Astrocyte of the cerebellum (primary cell): ENCODE data around the gene BRF1.

Source experiments
- DNase-seq: peaks from one replicate; pipeline ENCODE4 v3.0.0-alpha.2; 2011; ENCODE audit warnings: low read depth
- H3K4me3 ChIP-seq: 2 replicates; pipeline ENCODE4 v1.5.1; 2011; ENCODE audit warnings: mild to moderate bottlenecking, low read depth, low read length, moderate library complexity
- CTCF ChIP-seq: IDR thresholded peaks from 2 replicates; pipeline ENCODE4 v1.5.1; 2012; ENCODE audit warnings: low read length, low read depth, moderate library complexity, mild to moderate bottlenecking; ENCODE audit errors: missing control alignments
- in situ Hi-C: cut with HindIII; loops from 2 replicates; pipeline ENCODE4 v1.10.0; 2017; ENCODE audit warnings: low sequenced_read_pairs

The BRF1 gene

DNA sequence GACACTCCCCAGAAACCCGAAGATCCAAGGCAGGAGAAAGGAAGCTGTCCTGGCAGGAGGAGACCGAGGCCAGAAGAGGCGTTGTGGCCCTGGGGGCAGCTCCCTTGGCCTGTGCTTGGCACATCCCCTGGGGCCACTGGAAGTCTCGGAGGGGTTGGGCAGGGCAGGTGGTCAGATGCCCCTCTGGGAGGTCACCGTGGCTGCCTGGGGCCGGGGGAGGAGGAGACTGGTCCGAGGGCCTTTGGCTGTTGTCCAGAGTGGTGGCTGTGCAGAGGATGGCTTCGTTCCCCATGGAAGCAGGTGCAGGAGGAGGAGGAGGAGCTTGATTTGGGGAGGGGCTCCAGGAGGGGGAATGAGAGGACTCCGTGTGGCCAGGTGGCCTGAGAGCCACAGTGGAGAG is 116.3 kb downstream of the BRF1 start:
- DNase-seq, result no peak
- no peak for TF ChIP-seq CTCF
- in situ Hi-C loops, result loop anchor here (25.0 kb wide), 1 partner anchor 103 kb away; no protein-coding TSS in a partner anchor
- no peak overlapping the region for H3K4me3 ChIP-seq

GRCh38 chr14:105182296-105183020 is 118.3 kb downstream of the BRF1 start:
- no peak for DNase-seq
- H3K4me3 ChIP-seq, result no peak overlapping the region
- no peak for TF ChIP-seq CTCF
- in situ Hi-C loops, result loop anchor here (25.0 kb wide), 1 partner anchor 105 kb away; no protein-coding TSS in a partner anchor

DNA sequence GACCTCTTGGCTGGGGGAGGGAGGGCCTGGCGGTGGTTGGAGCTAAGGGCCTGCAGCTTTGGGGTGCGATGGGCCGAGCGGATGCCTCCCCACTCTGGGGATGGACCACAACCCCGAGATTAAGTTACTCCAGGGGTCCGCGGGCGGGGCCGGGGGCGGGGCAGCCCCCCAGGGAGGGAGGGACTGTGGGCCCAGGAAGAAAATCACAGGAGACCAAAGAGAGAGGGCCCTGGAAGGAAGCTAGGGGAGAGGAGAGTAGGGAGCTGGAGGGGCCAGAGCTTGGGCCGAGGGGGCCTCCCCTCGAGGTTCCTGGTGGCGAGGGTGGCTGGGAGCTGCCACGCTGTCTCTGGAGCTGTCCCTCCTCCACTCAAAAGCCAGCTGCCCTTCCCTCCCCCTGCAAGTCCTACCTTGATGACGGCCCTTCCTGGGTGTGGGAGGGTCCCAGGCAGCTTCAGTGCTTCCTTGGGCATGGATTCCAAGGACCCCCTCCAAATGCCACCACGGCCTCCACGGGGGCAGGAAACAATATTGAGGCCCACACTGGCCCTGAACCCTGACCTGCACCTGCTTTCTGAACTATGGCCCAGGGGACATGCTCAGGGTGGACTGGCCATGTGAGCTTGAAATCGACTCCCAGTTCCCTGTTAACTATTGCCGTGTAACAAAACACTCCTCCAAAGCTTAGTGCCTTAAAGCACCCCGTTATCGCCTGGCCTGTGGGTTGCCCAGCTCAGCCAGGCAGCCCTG is 119.1 kb downstream of the BRF1 start:
- no peak for DNase-seq
- peak overlapping the region; percentile 18 for H3K4me3 ChIP-seq
- TF ChIP-seq CTCF, result no peak
- in situ Hi-C loops, result loop anchor here (25.0 kb wide), 1 partner anchor 106 kb away; no protein-coding TSS in a partner anchor

DNA sequence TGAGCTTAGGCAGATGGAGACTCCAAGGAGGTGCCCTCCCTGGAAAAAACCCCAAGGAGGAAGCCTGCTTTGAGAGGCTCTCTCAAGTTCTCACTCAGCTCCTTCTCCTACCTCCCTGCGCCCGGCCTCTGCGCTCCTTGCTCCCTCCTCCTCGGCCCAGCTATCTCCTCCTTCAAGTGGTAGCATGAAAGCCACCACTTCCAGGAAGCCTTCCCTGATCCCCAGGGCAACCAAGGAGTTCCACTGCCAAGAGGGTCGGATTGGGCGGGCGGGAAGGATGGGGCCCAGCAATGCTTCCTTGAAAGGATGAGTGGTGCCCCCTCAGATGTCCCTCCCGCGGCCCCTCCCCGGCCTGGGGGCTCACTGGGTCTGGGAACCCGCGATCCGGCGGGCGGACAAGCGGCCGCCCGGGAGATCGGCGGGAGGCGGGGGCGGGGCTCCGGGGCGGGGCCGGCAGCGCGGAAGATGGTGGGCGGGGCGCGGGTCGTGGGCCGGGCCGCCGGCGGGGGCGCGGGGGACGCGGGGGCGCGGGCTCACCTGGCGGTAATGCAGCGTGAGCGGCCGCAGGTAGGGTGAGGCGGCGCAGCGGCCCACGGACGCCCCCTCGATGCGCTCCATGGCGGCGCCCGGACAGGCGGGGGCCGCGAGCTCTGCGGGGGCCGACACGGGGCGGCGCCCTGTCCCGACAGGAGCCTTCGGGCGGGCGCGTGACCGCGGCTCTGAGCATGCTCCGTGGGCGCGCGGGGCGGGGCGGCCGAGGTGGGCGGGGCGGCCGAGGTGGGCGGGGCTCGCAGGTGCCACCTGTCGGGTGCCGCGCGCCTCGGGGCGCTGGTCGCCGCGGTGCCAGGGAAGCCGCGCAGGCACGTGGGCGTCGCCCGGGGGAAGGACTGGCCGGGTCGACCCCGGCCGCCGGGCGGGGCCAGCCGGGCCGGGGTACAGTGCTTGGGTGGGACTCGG is 119.9 kb downstream of the BRF1 start, which contains the start of gene NUDT14:
Gene NUDT14, minus strand, starts transcription at position 721 of the 957 bp plus-strand sequence. Its CDS starts 103 bp downstream, at position 618.
- in situ Hi-C loops, result loop anchor here (25.0 kb wide), 1 partner anchor 106 kb away; no protein-coding TSS in a partner anchor
- TF ChIP-seq CTCF, result no peak
- no peak for DNase-seq
- H3K4me3 ChIP-seq, result peak within 1 kb of the TSS; percentile 40

DNA sequence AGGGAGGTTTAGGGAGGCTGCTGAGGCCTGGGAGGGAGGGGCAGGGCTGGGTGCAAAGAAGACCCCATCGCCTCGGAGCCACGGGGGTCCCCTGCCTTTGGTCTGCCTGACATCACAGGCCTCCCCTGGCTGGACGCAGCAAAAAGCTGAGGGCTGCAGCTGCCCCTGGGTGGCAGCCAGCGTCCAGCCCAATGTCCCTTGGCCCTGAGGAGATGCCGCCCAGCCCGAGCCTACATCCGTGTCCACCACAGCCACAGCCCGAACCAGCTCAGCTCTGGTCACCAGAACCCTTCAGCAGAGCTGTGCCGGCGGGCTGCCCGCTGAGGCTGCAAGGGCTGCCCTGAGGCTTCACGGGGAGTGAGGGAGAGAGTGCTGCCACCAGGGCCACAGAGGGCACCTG is 121.6 kb downstream of the BRF1 start:
- no peak for DNase-seq
- no peak for TF ChIP-seq CTCF
- H3K4me3 ChIP-seq, result no peak overlapping the region
- in situ Hi-C loops, result loop anchor here (25.0 kb wide), 1 partner anchor 108 kb away; no protein-coding TSS in a partner anchor

GRCh38 chr14:105178868-105179140 is 122.0 kb downstream of the BRF1 start:
- DNase-seq, result no peak
- H3K4me3 ChIP-seq, result no peak overlapping the region
- TF ChIP-seq CTCF, result no peak
- in situ Hi-C loops, result loop anchor here (25.0 kb wide), 1 partner anchor 108 kb away; no protein-coding TSS in a partner anchor
